ENCODE results near the gene TSPAN5. TPM values are rescaled to one million over a fixed set of nuclear protein-coding genes. Genes with fewer than 3 reads are reported as not detected.

TSPAN5 gene
- total and polyA plus RNA-seq, 9 of the 15 experiments (the other 6 are each of a cell fraction or from before 2014, with no cell fraction given) = 0.58 to 6.6 (median 0.73) TPM

GRCh38 chr4:98686847-98687246, 28.4 kb upstream of the TSPAN5 start (continued):
- peak in 1 of 2 experiments; percentile 59; a peak in 1 of 4 replicates for TF ChIP-seq ZNF639 (CRISPR knock-in tag; conservative IDR thresholded peaks at IDR 0.05 in 1 of 2, IDR thresholded peaks at IDR 0.05 in 1 of 2)
- TF ChIP-seq FOXJ2 (tag; IDR thresholded peaks at IDR 0.05) = no peak
- no peak for TF ChIP-seq CBX1 (IDR thresholded peaks at IDR 0.05; ENCODE audit: low read depth)
- no peak for TF ChIP-seq ZNF316 (IDR thresholded peaks at IDR 0.05)
- TF ChIP-seq, protein P1, sequence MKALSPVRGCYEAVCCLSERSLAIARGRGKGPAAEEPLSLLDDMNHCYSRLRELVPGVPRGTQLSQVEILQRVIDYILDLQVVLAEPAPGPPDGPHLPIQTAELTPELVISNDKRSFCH (CRISPR knock-in tag; IDR thresholded peaks at IDR 0.05) = no peak
- TF ChIP-seq, protein P1 (tag; IDR thresholded peaks at IDR 0.05) = no peak
- no peak for TF ChIP-seq MTF1 (CRISPR knock-in tag; IDR thresholded peaks at IDR 0.05; ENCODE audit: borderline replicate concordance)
- TF ChIP-seq SAFB2 (IDR thresholded peaks at IDR 0.05; ENCODE audit: borderline replicate concordance, low read depth, low read length, severe bottlenecking) = no peak
- no peak for TF ChIP-seq OTX1 (CRISPR knock-in tag; IDR thresholded peaks at IDR 0.05)
- no peak for TF ChIP-seq ZNF511 (CRISPR knock-in tag; IDR thresholded peaks at IDR 0.05)
- TF ChIP-seq DNMT1 (IDR thresholded peaks at IDR 0.05) = no peak
- no peak for TF ChIP-seq KDM2B (CRISPR knock-in tag; IDR thresholded peaks at IDR 0.05)
- TF ChIP-seq ZNF354B (CRISPR knock-in tag; IDR thresholded peaks at IDR 0.05) = no peak
- TF ChIP-seq ZNF134 (CRISPR knock-in tag; conservative IDR thresholded peaks at IDR 0.05) = no peak
- TF ChIP-seq PTBP1 (IDR thresholded peaks at IDR 0.05; ENCODE audit: low read depth, low read length) = no peak
- TF ChIP-seq, protein P2, sequence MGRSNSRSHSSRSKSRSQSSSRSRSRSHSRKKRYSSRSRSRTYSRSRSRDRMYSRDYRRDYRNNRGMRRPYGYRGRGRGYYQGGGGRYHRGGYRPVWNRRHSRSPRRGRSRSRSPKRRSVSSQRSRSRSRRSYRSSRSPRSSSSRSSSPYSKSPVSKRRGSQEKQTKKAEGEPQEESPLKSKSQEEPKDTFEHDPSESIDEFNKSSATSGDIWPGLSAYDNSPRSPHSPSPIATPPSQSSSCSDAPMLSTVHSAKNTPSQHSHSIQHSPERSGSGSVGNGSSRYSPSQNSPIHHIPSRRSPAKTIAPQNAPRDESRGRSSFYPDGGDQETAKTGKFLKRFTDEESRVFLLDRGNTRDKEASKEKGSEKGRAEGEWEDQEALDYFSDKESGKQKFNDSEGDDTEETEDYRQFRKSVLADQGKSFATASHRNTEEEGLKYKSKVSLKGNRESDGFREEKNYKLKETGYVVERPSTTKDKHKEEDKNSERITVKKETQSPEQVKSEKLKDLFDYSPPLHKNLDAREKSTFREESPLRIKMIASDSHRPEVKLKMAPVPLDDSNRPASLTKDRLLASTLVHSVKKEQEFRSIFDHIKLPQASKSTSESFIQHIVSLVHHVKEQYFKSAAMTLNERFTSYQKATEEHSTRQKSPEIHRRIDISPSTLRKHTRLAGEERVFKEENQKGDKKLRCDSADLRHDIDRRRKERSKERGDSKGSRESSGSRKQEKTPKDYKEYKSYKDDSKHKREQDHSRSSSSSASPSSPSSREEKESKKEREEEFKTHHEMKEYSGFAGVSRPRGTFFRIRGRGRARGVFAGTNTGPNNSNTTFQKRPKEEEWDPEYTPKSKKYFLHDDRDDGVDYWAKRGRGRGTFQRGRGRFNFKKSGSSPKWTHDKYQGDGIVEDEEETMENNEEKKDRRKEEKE (IDR thresholded peaks at IDR 0.05; ENCODE audit: borderline replicate concordance in 1 of 2, control insufficient read depth in 1 of 2, low read depth in 2 of 2, low read length in 1 of 2) = no peak
- no peak for TF ChIP-seq ZNF395 (CRISPR knock-in tag; IDR thresholded peaks at IDR 0.05)
- peak; percentile 94 for TF ChIP-seq NCOR1 (IDR thresholded peaks at IDR 0.05)
- no peak for TF ChIP-seq NELFE (IDR thresholded peaks at IDR 0.05; ENCODE audit: insufficient read depth, insufficient read length)
- TF ChIP-seq KLF1 (tag; IDR thresholded peaks at IDR 0.05) = no peak
- no peak for TF ChIP-seq BCL6 (CRISPR knock-in tag; IDR thresholded peaks at IDR 0.05)
- no peak for TF ChIP-seq NFYB (IDR thresholded peaks at IDR 0.05; ENCODE audit: extremely low read depth, insufficient read length)
- TF ChIP-seq ZNF583 (CRISPR knock-in tag; IDR thresholded peaks at IDR 0.05) = no peak
- no peak for TF ChIP-seq YBX1 (IDR thresholded peaks at IDR 0.05)
- peak; percentile 49; the same call in 1 of the 2 replicates for TF ChIP-seq CREM (IDR thresholded peaks at IDR 0.05; ENCODE audit: low read depth)

Measured in K562 (cell line).